Fibroblast of peridontal ligament (primary cell): ENCODE data around the gene MYO5B.
"Not testable (repeated sequence)": the region's sequence is repeated elsewhere in the genome, so short reads cannot be mapped to it uniquely, and the experiment has no call there.

Experiments used
- DNase-seq: peaks from one replicate; pipeline ENCODE4 v3.0.0-alpha.2; 2010; ENCODE audit errors: extremely low read depth

The MYO5B gene

DNA sequence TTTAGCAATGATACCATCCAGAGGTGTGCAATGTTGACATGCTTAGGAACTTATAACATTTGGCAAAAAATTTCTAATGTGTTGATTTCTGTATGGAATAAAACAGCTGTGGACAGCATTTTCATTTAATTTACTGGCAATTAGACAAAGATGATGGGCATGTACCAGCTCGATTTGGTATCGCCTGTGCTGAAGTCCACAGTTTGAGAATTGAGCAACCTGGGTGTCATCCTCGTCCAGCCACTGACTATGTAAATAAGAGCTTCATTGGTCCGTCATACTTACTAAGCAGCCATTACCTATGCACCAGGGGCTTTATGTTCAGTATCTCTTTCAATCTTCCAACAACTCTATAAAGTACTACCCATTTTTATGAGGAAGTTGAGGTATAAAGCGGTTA lies 357.1 kb downstream of the MYO5B start:
- no peak for DNase-seq

DNA sequence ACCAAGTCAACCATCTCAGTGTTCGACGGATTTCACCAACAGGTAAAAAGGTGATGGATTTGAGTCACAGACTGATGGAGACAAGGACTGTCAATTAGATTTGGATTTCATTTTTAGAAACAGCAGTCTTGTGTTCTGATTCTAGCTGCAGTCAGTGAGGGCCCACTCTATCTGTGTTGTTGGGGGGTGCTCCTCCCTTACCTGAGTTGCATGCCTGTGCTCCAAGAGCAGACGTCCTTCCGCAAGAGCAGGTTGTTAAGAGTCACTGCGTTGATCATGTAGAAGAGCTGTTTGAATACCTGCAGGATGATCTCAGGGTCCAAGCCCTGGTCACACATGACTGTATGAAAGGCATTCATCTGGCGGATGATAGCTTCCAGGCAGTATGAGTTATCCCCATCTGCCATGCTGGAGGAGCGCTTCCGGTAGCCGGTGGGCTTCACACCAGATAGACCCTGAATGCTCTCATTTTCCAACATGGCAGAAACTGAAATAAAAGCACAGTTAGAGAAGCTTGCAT lies 357.6 kb downstream of the MYO5B start:
- not testable (repeated sequence) for DNase-seq

DNA sequence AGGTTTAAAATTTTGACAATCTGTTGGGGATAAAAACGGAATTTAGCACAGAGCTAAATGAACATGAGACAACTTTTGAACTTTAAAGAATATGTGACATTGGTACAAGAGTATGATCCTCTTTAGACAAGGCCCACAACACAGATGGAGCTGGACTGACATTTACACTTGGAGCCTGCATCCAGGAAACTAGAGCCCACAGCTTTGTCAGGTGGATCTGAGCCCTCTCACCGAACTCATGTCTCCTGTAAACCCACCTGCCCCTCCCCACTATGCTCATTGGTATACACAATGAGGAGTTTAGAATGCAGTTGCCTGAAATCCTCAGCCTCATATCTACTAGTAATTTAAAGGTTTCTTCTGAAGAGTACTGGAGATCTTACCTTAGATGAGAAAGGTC lies 359.5 kb downstream of the MYO5B start:
- no peak for DNase-seq

DNA sequence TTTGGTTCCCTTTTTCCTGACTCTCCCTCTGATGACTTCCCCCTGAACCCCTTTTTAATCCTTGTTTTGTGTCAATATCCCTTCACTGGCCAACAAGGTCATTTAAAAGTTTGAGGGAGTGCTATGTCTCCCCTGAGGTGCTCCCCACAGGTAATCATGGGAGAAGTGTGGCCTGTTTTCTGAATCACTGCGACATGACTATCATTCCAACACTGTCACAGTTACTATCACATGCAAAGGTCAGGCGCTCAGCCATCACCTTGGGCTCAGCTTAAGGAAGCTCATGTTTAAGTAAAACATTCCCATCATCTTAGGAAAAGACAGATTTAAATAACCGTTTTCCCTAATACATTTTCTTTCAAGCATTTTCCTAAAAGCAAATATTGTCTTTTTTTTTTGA lies 360.7 kb downstream of the MYO5B start:
- DNase-seq: no peak

DNA sequence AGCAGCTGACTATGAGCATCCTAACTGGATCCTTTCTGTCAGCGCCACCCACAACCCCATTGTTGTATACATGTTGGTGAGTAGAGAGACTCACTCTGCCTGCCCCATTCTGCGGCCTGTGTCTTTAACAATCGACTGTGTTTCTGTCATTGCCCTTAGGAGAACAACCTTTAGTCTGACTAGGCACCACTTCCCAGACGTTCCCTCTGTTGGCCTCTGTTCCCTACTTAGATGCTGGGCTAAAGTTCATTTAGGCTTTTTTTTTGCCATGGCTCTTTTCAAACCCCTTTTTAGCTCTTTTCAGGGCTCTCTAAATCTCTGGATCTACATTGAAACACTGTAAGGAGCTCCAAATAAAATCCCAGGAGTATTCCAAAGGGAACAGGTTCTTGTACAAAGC lies 361.1 kb downstream of the MYO5B start:
- no peak for DNase-seq

DNA sequence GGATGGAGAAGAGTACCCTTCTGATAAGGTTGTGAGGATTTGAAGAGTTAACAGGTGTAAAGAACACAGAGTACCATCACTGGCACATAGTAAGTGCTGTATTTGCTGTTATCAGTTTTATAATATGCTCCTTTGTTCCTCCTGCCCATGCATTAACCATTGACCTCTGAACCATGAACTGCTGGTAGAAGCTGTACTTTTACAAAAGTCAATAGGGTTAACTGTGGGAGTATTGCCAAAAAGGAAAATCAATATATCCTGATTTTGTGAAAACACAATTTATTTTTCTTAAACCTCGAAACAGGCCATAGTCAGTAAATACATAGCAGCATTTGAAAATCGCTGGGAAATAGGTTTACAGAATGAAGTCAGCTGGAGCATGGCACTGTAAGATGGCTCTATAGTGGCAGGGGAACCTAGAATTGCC lies 362.7 kb downstream of the MYO5B start:
- no peak for DNase-seq

DNA sequence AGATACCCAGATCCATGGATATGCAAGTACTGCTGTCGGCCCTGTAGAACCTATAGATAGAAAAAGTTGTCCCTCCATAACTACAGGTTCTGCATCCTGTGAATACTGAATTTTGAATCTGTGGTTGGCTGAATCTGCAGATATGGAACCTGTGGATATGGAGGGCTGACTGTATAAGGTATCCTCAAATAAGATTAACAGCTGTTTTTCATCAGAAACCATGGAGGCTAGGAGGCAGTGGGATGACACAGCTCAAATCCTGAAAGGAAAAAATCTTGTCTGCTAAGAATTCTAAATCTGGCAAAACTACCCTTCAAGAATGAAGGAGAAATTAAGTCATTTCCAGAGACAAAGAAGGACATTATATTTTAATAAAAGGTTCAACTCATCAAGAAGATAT lies 367.0 kb downstream of the MYO5B start:
- DNase-seq: no peak

DNA sequence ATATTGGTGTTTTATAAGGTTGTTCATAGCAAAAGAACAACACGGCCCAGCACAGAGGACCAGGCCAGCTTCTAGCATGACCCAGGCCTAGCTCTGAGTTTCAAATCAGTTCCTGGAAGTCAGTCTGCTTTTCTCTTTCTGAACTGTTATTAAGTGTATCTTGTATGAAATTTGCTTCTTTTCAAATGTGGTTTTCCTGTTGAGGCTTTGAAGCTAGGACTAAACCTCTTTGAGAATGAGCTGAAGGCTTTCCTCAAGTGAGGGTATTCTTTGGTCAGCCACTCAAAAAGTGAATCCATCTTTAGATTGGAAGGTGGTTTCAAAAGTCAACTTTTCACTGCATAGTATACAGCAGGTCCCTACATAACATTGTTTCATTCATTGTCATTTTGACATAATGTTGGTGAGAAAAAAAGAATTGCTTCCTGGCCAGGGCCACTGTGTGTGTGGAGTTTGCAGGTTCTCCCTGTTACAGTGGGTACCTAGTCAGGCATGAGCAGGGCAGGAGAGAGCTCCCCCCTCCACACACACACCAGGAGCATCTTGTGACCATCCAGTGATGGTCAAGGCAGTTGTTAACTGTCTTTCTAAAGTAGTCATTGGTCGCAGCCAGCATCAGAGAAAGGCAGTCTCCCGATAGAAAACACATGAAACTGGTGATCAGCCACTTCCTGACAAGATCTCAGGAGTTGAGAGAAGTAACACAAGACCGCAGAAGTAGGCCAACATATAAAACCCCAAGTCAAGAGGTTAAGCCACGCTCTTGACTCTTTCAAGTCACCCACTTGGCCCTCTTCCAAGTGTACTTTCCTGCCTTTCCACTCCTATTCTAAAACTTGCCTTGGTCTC lies 374.9 kb downstream of the MYO5B start:
- DNase-seq: no peak

DNA sequence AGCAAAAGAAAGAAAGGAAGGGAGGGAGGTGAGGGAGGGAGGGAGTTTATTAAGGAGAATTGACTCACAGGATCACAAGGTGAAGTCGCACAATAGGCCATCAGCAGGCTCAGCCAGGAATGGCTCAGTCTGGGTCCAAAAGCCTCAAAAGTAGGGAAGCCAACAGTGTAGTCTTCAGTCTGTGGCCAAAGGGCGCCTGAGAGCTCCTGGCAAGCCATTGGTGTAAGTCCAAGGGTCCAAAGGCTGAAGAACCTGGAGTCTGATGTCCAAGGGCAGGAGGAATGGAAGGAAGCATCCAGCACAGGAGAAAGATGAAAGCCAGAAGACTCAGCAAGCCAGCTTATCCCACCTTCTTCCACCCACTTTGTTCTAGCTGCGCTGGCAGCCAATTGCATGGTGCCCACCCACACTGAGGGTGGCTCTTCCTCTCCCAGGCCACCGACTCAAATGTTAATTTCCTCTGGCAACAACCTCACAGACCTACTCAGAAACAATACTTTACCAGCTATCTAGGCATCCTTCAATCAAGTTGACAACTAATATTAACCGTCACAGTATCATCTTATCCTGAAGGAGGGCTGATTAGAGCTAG lies 375.8 kb downstream of the MYO5B start:
- DNase-seq: no peak

DNA sequence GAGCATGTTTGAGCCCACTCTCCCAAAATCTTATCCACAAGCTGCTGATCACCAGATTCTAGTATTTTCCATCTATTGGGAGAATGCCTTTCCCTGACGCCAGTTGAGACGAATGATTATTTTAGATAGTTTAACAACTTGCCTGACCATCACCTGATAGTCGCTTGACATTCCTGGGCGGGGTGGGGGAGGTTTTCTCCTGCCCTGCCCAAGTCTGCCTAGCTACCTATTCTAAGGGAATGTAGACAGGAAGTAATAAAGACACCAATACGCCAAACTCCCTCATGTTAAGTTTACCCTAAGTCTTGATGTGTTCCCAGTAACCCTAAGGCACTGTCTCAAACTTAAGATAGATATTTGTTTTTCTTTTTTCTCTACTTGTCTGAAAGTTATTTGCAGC lies 377.0 kb downstream of the MYO5B start:
- DNase-seq: no peak

DNA sequence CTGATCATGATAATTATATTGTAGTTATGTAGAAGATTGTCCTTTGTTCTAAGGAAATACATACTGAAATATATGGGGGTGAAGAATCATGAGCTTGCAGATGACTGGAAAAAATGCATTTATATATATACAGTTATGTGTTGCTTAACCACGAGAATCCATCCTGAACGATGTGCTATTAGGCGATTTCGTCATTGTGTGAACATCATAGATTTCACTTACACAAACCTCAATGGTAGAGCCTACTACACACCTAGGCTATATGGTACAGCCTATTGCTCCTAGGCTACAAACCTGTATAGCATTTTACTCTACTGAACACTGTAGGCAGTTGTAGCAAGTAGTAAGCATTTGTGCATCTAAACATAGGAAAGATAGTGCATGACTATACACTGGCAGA lies 379.0 kb downstream of the MYO5B start:
- DNase-seq: no peak

DNA sequence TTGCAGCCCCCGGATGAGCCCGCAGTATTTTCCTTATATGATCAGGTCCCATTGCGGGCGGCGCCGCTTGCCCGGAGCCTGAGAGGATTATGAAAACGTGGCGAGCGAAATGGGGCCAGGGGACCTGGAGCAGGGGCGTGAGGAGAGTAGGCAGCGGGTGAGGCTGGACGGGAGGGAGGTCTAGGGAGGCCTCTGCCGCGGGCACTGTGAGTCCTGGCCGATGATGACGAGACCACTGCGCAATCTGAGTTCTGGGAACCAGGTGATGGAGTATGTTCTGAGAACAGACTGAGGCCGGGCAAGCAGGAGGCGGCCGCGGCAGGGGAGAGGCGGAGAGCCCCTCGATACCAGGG lies 380.8 kb downstream of the MYO5B start:
- peak; percentile 61 for DNase-seq

DNA sequence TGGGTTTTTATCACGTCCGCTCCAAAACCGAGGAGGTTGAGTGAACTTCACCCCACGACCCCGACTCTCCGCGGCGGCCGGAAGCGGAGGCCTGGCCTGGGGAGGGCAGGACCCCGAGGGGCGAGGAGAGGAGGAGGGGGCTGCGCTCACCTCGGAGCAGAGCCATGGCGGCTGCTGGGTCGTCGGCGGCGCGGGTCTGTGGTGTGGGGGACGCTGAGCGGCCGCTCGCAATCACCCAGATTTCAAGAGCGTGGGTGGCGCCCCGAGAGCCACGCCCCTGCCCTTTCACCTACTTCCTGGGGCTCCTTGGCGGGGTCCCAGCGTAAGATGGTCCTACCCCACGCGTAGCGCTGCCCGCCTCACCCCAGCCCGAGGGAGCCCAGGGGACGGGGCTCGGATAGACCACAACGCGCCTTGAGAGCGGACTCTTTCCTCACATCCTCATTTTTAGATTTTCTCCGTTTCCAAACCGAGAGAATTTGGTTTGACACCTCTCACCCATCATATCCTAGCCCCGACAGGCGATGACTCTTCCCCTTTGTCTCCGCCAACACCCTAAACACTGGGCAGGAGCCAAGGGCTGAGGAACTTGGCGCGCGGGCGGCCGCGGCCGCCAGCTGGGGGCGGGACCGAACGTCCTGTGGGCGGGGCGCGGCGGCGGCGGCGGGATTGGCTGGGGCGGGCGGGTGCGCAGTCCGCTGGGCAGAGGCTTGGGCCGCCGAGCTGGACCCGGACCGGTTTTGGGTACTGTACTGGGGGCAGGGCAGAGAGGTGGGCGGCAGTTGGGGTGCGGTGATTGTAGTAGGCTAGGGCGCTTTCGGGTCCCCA lies 381.4 kb downstream of the MYO5B start, which contains the start of gene ACAA2:
Gene ACAA2 (minus strand): TSS at position 215 of the 828 bp plus-strand sequence. CDS start 49 bp downstream, at position 166.
- peak; percentile 88 for DNase-seq

DNA sequence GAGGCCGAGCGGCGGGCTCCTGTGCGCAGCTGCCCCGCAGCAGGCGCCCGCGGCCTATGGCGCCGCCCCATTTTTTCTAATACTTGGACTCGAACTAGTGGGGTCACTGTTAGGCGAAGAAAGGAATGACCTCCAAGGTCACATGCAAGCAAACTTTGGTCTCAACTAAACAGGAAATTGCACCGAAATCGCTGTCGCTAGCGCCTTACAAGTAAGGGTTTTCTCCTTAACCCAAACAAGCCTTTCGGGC lies 382.0 kb downstream of the MYO5B start:
- DNase-seq: peak; percentile 45

DNA sequence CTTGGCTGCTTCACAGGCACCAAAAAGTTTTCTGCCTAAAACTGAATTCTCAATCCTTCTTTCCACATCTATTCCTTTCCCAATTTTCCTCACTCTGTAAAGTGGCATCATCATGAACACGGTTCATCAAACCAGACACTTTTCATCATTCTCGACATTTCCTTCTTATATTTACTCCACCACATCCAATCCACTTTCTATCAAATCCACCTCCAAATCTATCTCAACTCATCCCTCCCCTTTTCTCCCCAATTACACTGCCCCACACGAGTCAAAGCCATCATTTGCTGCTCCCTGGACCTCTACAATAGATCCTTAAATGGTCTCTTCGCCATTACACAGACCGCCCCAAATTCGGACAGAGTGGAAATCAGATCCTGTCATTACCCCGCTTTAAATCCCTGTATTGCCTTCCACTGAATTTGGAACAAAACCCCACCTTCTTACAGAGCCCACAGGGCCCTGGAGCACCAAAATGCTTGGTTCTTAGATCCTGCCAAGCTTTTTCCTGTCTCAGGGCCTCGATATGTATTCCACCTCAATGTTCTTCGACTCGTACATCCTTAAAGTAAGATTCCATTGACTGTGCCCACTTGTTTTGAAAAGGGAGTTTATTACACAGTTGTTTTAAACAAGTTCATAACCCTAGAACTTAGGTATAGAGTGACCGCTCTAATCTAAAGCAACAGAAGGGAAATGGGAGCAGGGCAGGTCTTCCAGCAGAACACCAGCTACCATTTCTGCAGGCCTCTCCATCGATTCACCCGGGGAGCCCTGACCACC lies 382.5 kb downstream of the MYO5B start:
- peak; percentile 45 for DNase-seq

DNA sequence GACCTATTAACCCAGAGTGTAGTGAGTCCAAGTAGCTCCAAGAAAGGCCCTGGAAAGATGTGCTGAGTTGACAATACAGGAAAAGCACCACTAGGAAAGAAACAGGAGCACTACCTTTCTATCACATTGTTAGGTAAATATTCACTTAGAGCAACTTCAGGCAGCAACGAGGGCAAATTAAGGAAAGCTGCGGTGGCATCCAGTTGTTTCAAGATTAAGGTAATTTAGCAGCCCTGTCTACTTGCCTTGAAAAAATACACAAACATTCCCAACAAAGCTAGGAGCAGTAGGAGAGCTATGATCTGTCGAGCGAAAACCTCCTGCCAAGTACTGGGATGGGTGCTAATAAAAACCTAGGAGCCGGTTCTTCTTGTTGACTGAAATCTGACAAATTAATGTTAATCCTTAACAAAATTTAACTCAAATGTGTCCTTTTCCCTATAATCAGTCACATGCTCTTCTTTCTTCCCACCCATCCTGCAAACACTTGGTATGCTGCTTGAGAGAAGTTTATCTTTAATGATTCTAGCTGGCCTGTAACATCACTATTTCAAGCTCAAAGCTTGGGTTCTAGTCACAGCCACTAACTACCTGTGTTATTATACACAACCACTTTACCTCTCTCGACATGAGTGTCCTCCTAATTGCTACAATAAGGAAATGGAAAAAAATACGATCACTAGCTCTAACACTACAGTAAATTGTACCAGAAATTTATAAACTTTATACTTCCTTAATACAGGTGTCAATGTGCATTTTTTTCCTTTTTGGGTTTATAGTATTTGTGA lies 383.6 kb downstream of the MYO5B start:
- DNase-seq: no peak

DNA sequence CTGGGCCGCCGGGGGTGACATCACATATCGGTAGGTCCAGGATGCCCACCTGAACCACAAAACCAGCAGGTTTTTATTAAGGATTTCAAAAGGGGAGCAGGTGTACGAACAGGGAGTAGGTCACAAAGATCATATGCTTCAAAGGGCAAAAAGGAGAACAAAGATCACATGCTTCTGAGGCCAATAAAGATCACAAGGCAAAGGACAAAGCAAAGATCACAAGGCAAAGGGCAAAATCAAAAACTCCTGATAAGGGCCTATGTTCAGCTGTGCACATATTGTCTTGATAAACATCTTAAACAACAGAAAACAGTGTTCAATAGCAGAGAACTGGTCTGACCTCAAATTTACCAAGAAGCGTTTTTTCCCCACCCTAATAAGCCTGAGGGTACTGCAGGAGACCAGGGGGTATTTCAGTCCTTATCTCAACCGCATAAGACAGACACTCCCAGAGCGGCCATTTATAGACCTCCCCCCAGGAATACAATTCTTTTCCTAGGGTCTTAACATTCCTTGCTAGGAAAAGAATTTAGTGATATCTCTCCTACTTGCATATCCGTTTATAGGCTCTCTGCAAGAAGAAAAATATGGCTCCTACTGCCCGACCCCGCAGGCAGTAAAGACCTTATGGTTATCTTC lies 386.3 kb downstream of the MYO5B start:
- DNase-seq: not testable (repeated sequence)

DNA sequence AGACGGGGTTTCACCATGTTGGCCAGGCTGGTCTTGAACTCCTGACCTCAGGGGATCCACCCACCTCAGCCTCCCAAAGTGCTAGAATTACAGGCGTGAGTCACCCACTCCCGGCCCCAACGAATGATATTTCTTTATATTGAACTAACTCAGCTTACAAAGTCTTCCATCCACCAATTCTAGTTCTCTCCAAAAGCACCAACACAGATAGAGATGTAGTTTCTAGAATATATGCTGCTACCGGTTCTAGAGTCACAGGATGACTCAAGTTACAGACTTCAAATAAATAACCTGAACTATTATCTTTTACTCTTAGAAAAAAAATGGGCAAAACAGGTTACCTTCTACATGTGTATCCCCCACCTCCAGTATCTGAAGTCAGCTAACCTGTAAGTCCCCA lies 390.9 kb downstream of the MYO5B start:
- no peak for DNase-seq

DNA sequence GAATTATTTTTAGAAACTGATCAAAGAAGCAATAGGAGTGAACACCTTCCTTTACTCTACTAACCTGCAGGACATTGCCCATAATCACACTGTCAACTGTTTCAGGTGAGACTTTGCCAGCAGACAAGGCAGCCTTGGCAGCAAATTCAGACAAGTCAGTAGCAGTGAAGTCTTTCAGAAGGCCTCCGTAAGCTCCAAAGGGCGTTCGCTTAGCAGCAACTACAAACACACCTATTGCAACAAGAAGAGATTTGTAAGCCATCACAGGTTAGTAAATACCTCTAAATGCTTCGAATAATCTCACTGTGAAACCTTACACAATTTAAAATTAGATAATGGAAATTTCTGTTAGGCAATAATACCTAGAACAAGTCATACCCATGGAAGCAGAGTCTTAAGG lies 392.3 kb downstream of the MYO5B start:
- DNase-seq: no peak

DNA sequence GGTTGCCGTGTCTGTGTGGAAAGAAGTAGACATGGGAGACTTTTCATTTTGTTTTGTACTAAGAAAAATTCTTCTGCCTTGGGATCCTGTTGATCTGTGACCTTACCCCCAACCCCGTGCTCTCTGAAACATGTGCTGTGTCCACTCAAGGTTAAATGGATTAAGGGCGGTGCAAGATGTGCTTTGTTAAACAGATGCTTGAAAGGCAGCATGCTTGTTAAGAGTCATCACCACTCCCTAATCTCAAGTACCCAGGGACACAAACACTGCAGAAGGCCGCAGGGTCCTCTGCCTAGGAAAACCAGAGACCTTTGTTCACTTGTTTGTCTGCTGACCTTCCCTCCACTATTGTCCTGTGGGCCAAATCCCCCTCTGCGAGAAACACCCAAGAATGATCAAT lies 394.5 kb downstream of the MYO5B start:
- not testable (repeated sequence) for DNase-seq

DNA sequence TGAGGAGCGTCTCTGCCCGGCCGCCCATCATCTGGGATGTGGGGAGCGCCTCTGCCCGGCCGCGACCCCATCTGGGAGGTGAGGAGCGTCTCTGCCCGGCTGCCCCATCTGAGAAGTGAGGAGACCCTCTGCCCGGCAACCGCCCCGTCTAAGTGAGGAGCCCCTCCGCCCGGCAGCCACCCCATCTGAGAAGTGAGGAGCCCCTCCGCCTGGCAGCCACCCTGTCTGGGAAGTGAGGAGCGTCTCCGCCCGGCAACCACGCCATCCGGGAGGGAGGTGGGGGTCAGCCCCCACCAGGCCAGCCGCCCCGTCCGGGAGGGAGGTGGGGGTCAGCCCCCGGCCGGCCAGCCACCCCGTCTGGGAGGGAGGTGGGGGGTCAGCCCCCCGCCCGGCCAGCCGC lies 395.1 kb downstream of the MYO5B start:
- DNase-seq: not testable (repeated sequence)
